M059J (cell line): ENCODE data around the gene GCFC2. TPM values are rescaled to one million over a fixed set of nuclear protein-coding genes. Genes with fewer than 3 reads are reported as not detected.
"Not testable (repeated sequence)": the region's sequence is repeated elsewhere in the genome, so short reads cannot be mapped to it uniquely, and the experiment has no call there.

Experiments
- DNase-seq: peaks from one replicate; pipeline ENCODE4 v3.0.0-alpha.2; 2012; ENCODE audit warnings: low read depth
- total RNA-seq: library from RNA; depleted of rRNA; stranded (reverse); fragments of >200 nt; shearing (Covaris generic); gene quantifications from 2 replicates; pipeline ENCODE4 v1.2.3, GENCODE V29; 2014; rRNA removed

Gene GCFC2
- 12.6 and 22.7 TPM in 2 replicates for total RNA-seq

DNA sequence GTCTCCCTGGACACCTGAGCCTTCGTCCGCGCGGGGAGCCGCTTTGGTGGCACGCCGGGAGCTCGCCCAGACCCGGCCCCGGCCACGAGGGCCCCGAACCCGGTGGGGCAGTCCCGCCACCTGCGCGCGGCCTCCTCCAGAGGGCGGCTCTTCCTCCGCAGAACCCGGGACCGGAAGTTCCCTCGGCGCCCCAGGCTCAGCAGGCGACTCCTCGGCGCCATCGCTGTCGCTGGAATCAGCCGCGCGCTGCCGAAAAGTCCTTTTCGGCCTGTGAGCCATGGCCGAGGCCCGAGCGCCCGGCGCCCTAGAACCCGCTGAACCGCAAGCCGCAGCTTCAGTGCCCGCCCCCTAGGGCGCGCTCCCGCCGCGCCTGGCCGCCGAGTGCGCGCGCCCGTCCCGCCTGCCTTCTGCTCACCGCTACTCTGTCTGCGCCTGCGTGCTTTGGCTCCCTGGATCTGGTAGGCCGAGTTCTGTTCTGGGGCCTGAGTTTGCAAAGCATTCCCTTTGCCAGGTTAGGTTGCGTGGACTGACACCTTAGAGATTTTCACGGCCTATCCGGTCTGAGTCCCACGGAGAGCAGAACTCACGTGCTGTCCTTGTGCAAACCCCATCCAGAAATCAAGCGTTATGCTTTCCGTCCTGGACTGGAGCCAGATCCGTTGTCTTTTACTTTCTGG, at the start of gene GCFC2:
Gene GCFC2 (minus strand): TSS at position 339 of the 677 bp plus-strand sequence. CDS start 60 bp downstream, at position 279.
- peak; percentile 83 for DNase-seq

DNA sequence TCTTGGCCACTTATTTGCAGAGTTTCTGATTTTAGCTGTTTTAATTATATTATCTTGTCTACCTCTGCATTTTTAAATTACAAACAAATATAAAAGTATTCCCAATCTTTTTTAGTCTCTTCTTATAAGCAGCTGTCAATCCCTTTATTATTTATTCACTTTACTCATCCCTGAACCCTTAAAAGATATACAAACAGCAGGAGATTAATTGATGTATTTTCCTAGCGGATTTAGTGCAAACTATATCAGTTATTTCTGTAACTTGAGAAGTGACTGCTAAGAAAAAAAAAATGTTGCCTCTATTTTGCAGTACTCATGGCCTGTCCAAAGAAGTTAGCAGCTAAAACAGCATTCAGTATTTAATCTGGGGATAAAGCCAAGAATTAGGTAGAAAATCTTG, 42.1 kb upstream of the GCFC2 start:
- DNase-seq = no peak

DNA sequence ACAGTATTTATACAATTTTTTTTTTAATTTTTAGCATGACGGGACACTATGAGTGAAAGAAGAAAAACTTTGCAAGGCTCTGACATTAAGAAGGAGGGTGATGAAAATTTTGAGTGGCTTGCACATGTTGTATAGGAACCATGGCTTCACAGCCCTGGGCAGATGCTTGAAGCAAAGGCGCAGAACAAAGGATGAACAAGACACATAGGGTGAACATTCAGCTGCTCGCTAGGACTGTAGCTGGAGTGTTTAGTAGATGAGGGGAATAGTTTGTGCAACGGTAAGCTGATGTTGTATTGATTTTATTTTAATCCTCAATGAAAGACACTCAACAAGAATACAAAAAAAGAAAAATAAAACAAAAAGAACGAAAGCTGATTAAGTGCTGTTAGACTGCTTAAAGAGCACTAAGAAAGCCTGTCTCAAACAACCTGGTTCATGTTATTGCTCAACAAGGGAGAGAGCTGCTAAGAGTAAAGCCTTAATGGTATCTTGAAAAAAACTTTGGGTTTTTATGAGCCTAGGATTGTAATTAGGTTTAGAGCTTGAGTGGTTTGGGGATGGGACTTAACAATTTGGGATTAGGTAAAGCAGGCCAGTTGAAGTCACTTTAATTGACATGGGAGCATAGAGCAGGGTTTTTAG, 41.2 kb upstream of the GCFC2 start:
- no peak for DNase-seq

DNA sequence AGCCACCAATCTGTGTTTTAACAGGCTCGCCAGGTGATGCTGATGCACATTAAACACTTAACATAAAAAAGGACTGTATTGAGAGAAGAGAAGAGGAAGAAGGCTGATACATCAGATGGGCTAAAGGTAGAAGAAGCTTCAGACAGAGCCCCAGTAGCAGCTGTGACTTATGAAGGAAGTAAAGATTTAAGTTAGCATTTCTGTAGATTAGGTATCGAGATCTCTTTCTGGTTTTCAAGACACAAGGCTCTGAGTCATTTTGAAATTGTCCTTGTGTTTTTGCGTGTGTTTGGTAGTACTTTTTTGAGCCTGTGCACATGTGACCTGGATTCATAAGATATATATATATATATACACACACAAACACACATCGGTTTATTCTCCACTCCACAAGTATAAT, 40.6 kb upstream of the GCFC2 start:
- DNase-seq = no peak

DNA sequence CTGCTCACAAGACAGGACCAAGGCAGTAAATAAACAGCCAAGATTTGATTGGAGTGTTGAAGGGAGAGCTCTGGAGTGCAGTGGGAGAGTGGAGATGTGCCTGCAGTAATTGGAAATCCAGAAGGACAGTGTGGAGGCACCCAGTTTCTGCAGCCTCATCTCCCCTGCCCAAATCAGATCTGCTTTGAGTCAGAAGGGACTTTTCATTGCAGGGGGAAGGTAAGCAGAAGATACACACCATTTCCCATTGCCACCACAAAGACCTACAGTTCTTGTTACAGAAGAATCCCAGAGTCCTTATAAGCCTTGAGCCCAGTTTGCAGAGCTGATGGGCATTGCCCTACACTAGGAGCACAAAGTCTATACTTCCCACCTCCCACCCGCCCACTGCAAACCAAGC, 27.2 kb upstream of the GCFC2 start:
- DNase-seq = no peak

DNA sequence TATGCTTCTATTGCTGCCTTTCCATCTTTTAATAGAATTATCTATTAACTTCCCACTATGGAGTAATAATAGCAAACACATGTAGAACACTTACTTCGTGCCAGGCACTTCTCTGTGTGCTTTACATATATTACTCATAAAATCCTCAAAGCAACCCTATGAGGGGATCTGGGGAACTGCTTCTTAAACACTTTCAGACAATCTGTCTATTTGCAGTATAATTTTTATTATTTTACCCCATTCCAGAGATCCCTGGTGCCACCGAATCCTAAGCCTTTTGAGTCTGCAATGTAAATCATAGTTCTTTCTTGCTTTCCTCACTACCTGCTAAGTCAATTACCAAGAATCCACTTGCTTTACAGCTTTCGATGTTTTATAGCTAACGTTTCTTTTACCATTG, 25.6 kb upstream of the GCFC2 start:
- no peak for DNase-seq

DNA sequence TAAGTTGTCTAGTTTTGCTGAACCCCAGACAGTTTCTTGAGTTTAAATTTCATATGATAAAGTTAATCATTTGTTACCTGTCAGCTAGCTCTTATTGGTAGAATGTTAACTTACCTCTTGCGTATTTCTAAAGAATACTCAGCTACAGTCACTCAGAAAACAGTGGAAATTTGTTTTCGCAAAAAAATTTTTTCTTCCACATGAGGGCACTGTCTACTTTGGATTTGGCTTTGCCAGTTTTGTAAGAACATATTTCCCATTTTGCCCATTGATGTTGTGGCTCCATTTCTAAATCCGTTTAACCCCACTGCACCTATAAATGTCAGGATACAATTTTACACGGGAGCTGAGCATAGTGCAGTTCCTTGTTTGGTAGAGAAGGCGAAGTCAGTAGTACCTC, 19.1 kb upstream of the GCFC2 start:
- DNase-seq = no peak

DNA sequence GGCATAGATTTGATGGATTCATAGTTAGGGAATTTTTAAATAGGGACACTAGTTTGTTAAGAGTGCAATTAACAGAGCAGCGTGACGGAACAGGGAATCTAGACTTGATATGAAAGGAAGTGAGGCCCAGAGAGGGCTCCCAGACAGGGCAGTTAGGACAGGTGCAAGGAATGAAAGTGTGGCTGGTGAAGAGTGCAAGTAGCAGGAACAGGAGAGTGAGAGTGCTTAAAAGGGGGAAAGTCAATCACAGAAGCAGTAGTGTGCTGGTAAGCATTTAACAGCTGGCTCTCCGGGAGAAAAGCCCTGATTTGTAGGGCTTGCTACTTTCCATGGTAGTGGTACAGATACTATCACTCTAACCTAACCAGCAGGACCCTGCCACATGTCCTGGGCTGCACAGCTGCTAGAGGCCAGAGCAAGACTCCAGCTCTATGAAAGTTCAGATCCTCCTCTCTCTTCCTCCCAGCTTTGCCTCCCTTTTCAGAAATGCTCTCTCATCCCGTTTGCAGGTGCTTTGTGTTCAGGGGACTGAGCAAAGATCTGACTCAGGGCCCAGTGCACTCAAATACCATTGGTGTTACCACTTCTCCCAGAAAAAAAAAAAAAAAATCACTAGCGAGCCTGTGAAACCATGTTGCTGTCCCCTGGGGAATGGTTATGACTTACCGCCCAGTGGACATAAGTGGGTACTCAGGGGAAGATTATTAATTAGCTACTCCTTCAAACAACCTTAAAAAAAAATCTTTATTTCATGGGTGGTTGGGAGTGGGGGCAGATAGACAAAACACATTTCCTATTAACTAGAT, 18.1 kb upstream of the GCFC2 start:
- DNase-seq = no peak

DNA sequence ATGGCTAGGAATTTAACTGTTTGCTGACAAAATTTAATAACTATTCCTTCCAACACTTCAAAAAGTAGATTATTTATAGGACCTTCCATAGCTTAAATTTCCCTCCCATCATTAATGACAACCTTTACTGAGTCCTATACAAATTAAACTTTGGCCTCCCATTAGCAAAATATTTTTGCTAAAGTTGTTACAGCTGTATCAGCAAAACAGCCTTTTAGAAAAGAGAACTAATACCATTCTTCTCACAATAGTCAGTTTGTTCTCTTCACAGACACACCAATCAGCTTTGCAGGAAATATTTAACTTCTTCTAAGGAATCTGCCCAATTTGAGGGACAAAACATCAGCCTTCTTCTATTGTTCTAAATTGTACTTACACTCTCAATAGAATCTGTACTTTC, 12.0 kb upstream of the GCFC2 start:
- no peak for DNase-seq

DNA sequence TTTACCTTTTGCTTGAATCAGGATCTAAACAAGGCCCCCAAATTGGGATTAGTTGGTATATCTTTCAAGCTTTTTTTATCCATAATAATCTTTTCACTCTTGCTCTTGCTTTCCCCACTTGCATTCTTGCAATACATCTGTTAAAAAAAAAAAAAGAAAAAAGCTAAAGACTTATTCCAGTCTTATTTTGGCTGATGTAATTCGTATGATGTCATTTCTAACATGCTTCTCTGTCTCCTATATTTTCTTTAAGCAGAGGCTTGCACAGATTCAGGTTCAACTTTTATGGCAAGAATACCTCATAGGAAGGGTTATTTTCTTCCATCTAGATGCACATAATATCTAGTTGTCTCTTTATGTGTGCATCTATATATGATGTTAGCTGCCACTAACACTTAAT, 9.8 kb upstream of the GCFC2 start:
- DNase-seq = no peak

DNA sequence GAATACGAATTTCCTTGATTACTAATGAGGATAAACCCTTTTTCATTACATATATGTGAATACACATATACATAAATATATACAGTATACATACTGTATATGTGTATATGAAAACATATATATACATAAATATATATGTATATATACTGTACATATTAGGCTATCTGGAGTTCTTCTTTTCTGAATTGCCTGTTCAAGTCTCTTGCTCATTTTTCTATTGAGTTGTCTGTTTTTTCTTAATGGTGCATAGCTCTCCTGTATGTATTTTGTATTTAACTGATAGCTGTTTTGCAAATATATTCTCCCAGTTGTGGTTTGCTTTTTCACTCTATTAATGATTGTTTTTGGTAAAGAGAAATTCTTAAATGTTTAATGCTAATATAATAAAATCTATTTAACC, 8.9 kb upstream of the GCFC2 start:
- DNase-seq = no peak

DNA sequence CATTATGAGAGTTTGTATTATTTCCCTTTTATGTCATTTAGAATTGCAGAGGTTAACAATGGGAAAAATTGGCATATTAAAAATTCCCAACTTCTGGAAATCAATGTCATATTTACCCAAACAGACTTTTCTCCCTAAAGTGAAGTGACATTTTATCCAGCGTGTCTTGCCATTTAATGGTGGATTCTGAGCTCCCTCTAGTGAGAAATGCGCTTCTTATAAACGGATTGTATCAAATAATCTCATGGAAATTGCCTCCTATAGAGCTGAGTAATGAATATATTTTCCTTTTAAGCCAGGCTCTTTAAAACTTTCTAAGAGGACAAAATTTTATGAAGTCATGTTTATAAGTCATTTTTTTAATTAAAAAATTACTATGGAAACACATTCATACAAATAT, 5.7 kb upstream of the GCFC2 start:
- peak; percentile 10 for DNase-seq

DNA sequence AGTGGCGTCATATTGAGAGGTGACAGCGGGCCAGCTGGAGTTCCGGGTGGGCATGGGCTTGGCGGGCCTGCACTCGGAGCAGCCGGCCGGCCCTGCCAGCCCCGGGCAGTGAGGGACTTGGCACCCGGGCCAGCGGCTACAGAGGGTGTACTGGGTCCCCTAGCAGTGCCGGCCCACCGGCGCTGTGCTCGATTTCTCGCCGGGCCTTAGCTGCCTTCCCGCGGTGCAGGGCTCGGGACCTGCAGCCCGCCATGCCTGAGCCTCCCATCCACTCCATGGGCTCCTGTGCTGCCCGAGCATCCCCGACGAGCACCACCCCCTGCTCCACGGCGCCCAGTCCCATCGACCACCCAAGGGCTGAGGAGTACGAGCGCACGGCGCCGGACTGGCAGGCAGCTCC, 875 bp upstream of the GCFC2 start:
- not testable (repeated sequence) for DNase-seq

DNA sequence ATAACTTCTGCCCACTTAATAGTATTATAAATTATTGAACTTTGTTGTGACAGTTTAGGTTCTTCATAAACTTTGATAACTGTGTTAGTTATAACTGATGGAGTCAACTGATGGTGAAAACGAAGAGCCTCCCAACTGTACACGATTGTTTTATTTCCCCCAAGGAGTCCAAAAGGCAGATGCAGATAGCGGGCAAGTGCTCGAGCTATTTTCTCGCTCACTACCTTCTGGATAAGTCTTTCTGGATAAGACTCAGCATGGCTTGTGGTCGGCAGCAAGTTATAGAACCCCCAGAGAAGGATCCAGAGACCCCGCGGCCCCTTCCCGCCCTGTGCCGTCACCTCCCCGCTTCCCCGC, 517 bp downstream of the GCFC2 start:
- DNase-seq = no peak

DNA sequence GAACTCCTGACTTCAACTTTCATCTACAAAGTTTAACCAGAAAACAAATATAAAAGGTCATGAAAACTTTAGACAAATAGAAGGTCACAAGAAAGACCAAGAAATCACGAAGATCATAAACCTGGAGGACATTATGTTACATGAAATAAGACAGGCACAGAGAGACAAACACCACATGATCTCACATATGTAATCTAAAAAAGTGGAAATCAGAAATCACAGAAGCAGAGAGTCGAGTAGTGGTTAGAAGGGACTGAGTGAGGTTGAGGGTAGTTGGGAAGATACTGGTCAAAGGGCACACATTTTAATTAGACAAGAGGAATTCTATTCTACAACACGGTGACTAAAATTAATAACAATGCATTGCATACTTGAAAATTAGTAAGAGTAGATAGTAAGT, 1.4 kb downstream of the GCFC2 start:
- no peak for DNase-seq

DNA sequence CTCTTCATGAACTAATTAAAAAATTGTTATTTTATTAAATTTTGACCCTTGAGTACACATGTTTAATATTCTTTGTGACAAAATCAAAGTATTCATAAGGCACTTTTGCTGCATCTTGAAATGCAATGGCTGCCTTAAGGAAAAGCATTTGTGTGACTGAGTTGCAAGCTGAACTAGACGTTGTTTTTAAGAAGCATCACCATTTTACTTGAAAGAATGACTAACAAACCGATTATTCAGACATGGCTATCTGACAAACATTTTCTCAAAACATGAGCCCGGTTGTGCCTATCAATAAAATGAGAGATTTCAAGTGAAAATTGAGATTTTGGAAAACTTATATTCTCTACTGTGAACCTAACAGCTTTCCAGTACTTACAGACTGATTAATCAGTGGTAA, 2.8 kb downstream of the GCFC2 start:
- no peak for DNase-seq

DNA sequence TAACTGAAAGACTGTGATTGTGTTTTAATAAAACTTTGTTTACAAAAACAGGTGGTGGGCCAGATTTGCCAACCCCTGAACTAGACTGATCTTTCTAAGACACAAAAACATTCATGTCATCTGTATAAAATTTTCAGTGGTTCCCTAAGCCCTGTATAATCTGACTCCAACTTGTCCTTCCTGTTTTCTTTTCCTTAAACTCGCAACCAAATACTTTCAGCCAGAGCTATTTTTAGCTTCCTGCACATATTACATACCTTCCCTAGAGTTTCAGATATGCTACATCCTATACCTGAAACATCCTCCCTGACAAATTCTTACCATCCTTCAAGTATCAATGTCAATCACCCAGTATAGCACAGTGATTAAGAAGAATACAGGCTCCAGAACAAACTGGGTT, 4.8 kb downstream of the GCFC2 start:
- DNase-seq = no peak

DNA sequence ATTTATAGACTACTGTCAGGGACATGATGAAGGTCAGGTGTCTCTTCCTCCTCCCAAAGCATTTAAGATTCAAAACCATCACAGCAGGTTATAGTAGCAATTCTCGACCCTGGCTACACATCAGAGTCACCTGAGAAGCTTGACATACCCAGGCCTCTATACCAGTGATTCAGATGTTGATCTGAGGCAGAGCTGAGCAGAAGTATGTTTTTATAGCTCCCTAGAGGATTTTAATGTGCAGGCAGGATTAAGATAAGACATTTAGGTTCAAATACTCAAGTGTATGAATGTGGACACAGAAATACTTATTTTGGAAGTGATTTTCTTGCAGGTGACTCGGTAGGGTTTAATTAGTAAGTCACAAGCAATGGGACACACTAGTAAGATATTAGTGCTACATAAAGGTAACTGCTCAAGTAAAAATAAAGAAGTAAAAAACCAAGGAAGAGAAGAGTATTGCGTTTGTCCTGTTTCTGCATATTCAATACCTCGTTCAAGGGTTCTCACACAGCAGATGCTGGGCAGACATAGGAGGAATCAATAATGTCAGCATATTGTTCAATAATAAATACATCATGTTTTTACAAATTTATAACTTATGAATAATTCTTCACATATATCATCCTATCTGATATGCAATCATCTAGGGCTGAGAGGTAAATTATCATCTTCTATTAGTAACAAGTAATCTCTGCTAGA, 7.0 kb downstream of the GCFC2 start:
- no peak for DNase-seq

DNA sequence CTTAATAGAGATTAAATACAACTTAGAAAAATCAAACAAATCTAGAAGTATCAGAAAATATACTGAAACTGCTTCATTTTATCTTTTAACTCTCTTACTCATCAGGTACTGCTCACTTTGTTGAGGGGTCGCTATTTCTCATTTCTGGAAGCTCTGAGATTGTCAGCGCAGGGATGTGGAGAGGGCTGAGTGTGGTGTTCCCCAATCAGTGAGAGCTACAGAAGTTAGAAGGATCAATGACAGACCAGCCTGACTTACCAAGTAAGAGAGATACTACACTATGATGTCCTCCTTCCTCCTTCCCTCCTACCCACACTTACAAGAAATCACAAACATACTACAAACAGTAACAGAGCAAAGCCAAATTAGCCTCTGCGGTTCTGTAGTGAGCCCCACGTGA, 8.1 kb downstream of the GCFC2 start:
- DNase-seq = no peak

DNA sequence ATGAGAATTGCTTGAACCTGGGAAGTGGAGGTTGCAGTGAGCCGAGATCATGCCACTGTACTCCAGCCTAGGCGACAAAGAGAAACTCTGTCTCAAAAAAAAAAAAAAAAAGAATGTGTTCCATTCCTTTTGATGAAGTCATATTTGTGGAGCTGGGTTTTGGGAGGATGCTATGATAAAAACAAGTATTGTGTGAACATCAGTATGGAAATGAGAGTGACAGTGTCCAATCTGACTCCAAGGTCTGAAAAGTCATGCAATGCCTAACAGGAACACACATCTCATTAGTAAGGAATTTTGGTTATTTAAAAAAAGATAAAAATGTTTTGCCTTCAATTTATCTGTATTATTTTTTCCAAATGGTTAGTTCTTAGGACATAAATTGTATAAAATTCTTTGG, 11.8 kb downstream of the GCFC2 start:
- DNase-seq = no peak

DNA sequence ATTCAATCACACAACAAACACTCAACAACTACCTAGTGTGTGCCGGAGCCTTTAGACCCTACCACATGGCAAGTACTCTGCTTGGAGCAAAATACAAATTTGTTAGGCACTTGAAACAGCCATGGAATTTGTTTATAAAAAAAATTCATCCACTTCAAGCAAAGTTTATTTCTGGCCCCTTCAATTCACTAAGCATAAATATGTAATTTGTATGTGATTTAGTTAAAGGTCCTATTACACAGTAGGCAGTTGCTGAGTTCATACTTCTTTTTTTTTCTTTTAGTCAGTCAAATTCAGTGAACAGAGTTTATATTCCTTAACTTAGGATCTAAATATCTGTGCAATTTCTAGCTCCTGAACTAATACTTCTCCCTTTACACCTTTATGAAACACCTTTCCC, 22.5 kb downstream of the GCFC2 start:
- no peak for DNase-seq

DNA sequence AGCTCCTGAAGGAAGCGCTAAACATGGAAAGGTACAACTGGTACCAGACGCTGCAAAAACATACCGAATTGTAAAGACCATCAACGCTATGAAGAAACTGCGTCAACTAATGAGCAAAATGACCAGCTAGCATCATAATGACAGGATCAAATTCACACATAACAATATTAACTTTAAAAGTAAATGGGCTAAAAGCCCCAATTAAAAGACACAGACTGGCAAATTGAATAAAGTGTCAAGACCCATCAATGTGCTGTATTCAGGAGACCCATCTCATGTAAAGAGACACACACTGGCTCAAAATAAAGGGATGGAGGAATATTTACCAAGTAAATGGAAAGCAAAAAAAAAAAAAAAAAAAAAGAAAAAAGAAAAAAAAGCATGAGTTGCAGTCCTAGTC, 27.3 kb downstream of the GCFC2 start:
- not testable (repeated sequence) for DNase-seq
